Liver (tissue), 3 donors: Measurements from ENCODE around the gene HOXD9.

Source experiments
- ATF3 ChIP-seq: IDR thresholded peaks from 2 replicates; pipeline ENCODE4 v1.6.1; 2016; ENCODE audit warnings: antibody characterized with exemption
- CTCF ChIP-seq: fragments of 150-350 bp; IDR thresholded peaks from 2 replicates; pipeline ENCODE4 v1.5.1; 2017; ENCODE audit warnings: improper control_type of control experiment, low read depth, low read length; ENCODE audit not compliant: missing input control
- GABPA ChIP-seq, 2 donors: IDR thresholded peaks in 1 of 2; conservative IDR thresholded peaks in 1 of 2; 2 replicates each; pipeline ENCODE4 v1.6.1; 2016; ENCODE audit warnings: antibody characterized with exemption in 2 of 2, mild to moderate bottlenecking in 1 of 2, moderate library complexity in 1 of 2
- HNF4A ChIP-seq, 2 donors: conservative IDR thresholded peaks; 2 replicates each; pipeline ENCODE4 v1.6.1; 2016; ENCODE audit warnings: antibody characterized with exemption in 2 of 2, mild to moderate bottlenecking in 2 of 2
- HNF4G ChIP-seq: IDR thresholded peaks from 2 replicates; pipeline ENCODE4 v1.6.1; 2016; ENCODE audit warnings: antibody characterized with exemption
- NR2F2 ChIP-seq: IDR thresholded peaks from 2 replicates; pipeline ENCODE4 v1.6.1; 2016; ENCODE audit warnings: antibody characterized with exemption
- RAD21 ChIP-seq, 2 donors: IDR thresholded peaks; 2 replicates each; pipeline ENCODE4 v1.6.1; 2016; ENCODE audit warnings: antibody characterized with exemption in 2 of 2, mild to moderate bottlenecking in 2 of 2
- REST ChIP-seq: IDR thresholded peaks from 2 replicates; pipeline ENCODE4 v1.6.1; 2016; ENCODE audit warnings: antibody characterized with exemption, mild to moderate bottlenecking
- RXRA ChIP-seq, 2 donors: IDR thresholded peaks; 2 replicates each; pipeline ENCODE4 v1.6.1; 2017 to 2018; ENCODE audit warnings: antibody characterized with exemption in 2 of 2, mild to moderate bottlenecking in 1 of 2
- SP1 ChIP-seq: IDR thresholded peaks from 2 replicates; pipeline ENCODE4 v1.6.1; 2018; ENCODE audit warnings: antibody characterized with exemption, mild to moderate bottlenecking
- YY1 ChIP-seq: IDR thresholded peaks from 2 replicates; pipeline ENCODE4 v1.6.1; 2016; ENCODE audit warnings: antibody characterized with exemption, mild to moderate bottlenecking
- donor health status: healthy.
- donor health status: healthy.

- no peak for TF ChIP-seq CTCF
- no peak for TF ChIP-seq NR2F2
- TF ChIP-seq GABPA (IDR thresholded peaks at IDR 0.05 in 1 of 2, conservative IDR thresholded peaks at IDR 0.05 in 1 of 2) = no peak
- no peak for TF ChIP-seq RAD21 (IDR thresholded peaks at IDR 0.05)
- TF ChIP-seq HNF4A (conservative IDR thresholded peaks at IDR 0.05) = no peak
- no peak for TF ChIP-seq SP1
- no peak for TF ChIP-seq HNF4G
- TF ChIP-seq ATF3 = no peak
- TF ChIP-seq REST = no peak
- no peak for TF ChIP-seq YY1
- no peak for TF ChIP-seq RXRA (IDR thresholded peaks at IDR 0.05)
These were observed 10.9 kb downstream of the HOXD9 start for GRCh38 chr2:176133389-176133788.
